Kidney epithelial cell (primary cell): Measurements from ENCODE around the gene CRACDL. TPM values are rescaled to one million over a fixed set of nuclear protein-coding genes. Genes with fewer than 3 reads are reported as not detected.

Source experiments
- DNase-seq: peaks from one replicate; pipeline ENCODE4 v3.0.0-alpha.2; 2010; ENCODE audit warnings: low read depth
- H3K27me3 ChIP-seq: 2 replicates; pipeline ENCODE4 v1.6.0; 2011; ENCODE audit warnings: low read length; ENCODE audit not compliant: control insufficient read depth, insufficient read depth
- H3K36me3 ChIP-seq: 2 replicates; pipeline ENCODE4 v1.5.1; 2011; ENCODE audit warnings: low read length; ENCODE audit not compliant: control insufficient read depth, insufficient read depth
- H3K4me3 ChIP-seq: 2 replicates; pipeline ENCODE4 v1.5.1; 2011; ENCODE audit warnings: low read depth, mild to moderate bottlenecking, control low read depth, low read length
- total RNA-seq: library from RNA; depleted of rRNA; stranded (reverse); fragments of >200 nt; gene quantifications from 2 replicates; pipeline ENCODE4 v1.2.3, GENCODE V29; 2015
- TF ChIP-seq, protein P1 (sequence below): IDR thresholded peaks from 2 replicates; pipeline ENCODE4 v1.5.1; 2011; ENCODE audit warnings: mild to moderate bottlenecking, moderate library complexity, low read length, control low read depth, inconsistent platforms; ENCODE audit not compliant: insufficient read depth, poor library complexity, severe bottlenecking

CRACDL gene
- total RNA-seq, 1 donor from 2014 or later = 1.4 TPM

GRCh38 chr2:98913916-98914712 is 21.9 kb downstream of the CRACDL start:
- TF ChIP-seq, protein P1, sequence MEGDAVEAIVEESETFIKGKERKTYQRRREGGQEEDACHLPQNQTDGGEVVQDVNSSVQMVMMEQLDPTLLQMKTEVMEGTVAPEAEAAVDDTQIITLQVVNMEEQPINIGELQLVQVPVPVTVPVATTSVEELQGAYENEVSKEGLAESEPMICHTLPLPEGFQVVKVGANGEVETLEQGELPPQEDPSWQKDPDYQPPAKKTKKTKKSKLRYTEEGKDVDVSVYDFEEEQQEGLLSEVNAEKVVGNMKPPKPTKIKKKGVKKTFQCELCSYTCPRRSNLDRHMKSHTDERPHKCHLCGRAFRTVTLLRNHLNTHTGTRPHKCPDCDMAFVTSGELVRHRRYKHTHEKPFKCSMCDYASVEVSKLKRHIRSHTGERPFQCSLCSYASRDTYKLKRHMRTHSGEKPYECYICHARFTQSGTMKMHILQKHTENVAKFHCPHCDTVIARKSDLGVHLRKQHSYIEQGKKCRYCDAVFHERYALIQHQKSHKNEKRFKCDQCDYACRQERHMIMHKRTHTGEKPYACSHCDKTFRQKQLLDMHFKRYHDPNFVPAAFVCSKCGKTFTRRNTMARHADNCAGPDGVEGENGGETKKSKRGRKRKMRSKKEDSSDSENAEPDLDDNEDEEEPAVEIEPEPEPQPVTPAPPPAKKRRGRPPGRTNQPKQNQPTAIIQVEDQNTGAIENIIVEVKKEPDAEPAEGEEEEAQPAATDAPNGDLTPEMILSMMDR = no peak
- Histone ChIP-seq H3K36me3 (no peaks in the 10 kb centered on the region), H3K27me3 (no peaks in the 10 kb centered on the region), H3K4me3 (no peak overlapping the region)
- DNase-seq = no peak

GRCh38 chr2:98912957-98913915 is 22.8 kb downstream of the CRACDL start:
- DNase-seq = no peak
- TF ChIP-seq, protein P1 = no peak
- no peak overlapping the region for H3K4me3 ChIP-seq
- H3K36me3 ChIP-seq = no peaks in the 10 kb centered on the region
- no peaks in the 10 kb centered on the region for H3K27me3 ChIP-seq

- no peaks in the 10 kb centered on the region for H3K36me3 ChIP-seq
- TF ChIP-seq, protein P1 = no peak
- no peaks in the 10 kb centered on the region for H3K27me3 ChIP-seq
- DNase-seq = peak; percentile 76
- H3K4me3 ChIP-seq = no peak overlapping the region
Measured at GRCh38 chr2:98912221-98912851, 23.7 kb downstream of the CRACDL start.

- Histone ChIP-seq H3K36me3 (no peaks in the 10 kb centered on the region), H3K27me3 (no peaks in the 10 kb centered on the region), H3K4me3 (no peak overlapping the region)
- TF ChIP-seq, protein P1 = no peak
- DNase-seq = peak; percentile 58
Measured at GRCh38 chr2:98911376-98912154, 24.5 kb downstream of the CRACDL start.

DNA sequence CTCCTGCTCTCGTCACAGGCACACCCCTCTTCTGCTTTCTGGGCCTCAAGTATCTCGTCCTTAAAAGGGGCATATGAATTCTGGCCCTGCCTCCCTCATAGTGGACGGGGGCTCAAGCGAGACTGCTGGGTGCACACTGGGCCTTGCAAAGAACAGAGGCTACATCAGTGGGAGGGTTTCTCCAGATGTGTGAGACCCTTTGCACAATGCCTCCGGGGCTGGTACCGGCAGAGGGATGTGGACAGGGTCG is 25.0 kb downstream of the CRACDL start:
- no peak for DNase-seq
- TF ChIP-seq, protein P1 = no peak

More for the DNA sequence above, 25.0 kb downstream of the CRACDL start:
- Histone ChIP-seq H3K27me3 (no peaks in the 10 kb centered on the region), H3K4me3 (no peak overlapping the region), H3K36me3 (no peaks in the 10 kb centered on the region)
